Parathyroid adenoma (tissue), 2 donors: ENCODE results near the gene CDKN2AIP.
"Not testable (repeated sequence)": the region's sequence is repeated elsewhere in the genome, so short reads cannot be mapped to it uniquely, and the experiment has no call there.

Experiments used
- H2AFZ ChIP-seq: fragments of 300-600 bp; sonication (generic); one replicate; pipeline ENCODE4 v1.7.0; 2017; ENCODE audit warnings: antibody characterized with exemption, mild to moderate bottlenecking
- H3K27ac ChIP-seq: fragments of 300-600 bp; sonication (generic); one replicate; pipeline ENCODE4 v1.7.0; 2017
- H3K27me3 ChIP-seq: fragments of 300-600 bp; sonication (generic); one replicate; pipeline ENCODE4 v1.7.0; 2017; ENCODE audit warnings: low read length; ENCODE audit not compliant: control insufficient read depth, insufficient read depth
- H3K36me3 ChIP-seq: fragments of 300-600 bp; sonication (generic); one replicate; pipeline ENCODE4 v1.7.0; 2017; ENCODE audit warnings: low read length; ENCODE audit not compliant: control insufficient read depth, insufficient read depth
- H3K4me1 ChIP-seq: fragments of 300-600 bp; sonication (generic); one replicate; pipeline ENCODE4 v1.7.0; 2017; ENCODE audit warnings: control low read depth
- H3K4me2 ChIP-seq: fragments of 300-600 bp; sonication (generic); one replicate; pipeline ENCODE4 v1.7.0; 2017; ENCODE audit warnings: low read length
- H3K4me3 ChIP-seq: fragments of 300-600 bp; sonication (generic); one replicate; pipeline ENCODE4 v1.7.0; 2017; ENCODE audit warnings: low read depth, low read length
- H3K79me2 ChIP-seq: fragments of 300-600 bp; sonication (generic); one replicate; pipeline ENCODE4 v1.7.0; 2017; ENCODE audit warnings: control low read depth
- H3K9ac ChIP-seq: fragments of 300-600 bp; sonication (generic); one replicate; pipeline ENCODE4 v1.7.0; 2017; ENCODE audit warnings: mild to moderate bottlenecking
- H3K9me3 ChIP-seq: fragments of 300-600 bp; sonication (generic); one replicate; pipeline ENCODE4 v1.7.0; 2017; ENCODE audit warnings: low read length; ENCODE audit not compliant: control insufficient read depth
- TF ChIP-seq, protein P1 (sequence below): fragments of 300-600 bp; sonication (generic); IDR thresholded peaks from one replicate; pipeline ENCODE4 v1.7.0; 2017; ENCODE audit warnings: antibody characterized with exemption, mild to moderate bottlenecking
- donor health status: primary hyperparathyroidism.

Gene CDKN2AIP

DNA sequence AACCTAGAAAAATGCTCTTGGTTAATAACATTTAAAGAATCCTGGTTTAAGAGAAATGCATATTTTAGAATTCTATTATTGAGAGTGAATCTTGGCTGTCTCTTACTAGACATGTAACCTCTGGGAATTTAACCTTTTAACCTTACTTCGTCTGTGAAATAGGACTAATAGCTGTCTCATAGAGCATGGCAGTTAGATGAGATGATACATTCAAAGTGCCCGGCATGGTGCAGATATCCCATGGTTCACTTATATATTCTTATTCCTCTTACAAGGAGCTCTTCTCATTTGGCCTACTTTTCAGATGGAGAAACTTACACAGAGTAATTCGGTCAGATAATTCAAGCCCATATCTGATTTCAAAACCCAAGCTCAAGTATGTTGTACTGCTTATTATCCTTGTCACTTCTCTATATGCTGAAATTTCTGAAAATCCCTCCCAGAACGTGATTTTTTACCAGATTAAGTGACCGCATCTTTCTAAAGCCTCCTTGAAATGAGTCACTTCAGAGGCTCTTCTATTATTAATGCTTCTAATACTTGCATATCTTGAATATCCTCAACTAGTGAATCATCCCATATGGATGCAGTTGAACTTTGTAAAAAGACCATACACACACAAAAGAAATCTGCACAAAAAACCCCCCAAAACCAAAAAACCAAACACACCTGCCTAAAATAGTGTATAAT lies 4.9 kb downstream of the CDKN2AIP start:
- Histone ChIP-seq H3K27ac (no peak overlapping the region), H3K9me3 (no peaks in the 10 kb centered on the region), H3K27me3 (no peaks in the 10 kb centered on the region), H3K4me3 (no peak overlapping the region), H3K79me2 (no peaks in the 10 kb centered on the region), H3K9ac (no peak overlapping the region), H3K4me1 (peaks cover 3% of the 10 kb centered on the region), H2AFZ (no peak overlapping the region), H3K4me2 (no peak overlapping the region), H3K36me3 (no peaks in the 10 kb centered on the region)
- TF ChIP-seq, protein P1, sequence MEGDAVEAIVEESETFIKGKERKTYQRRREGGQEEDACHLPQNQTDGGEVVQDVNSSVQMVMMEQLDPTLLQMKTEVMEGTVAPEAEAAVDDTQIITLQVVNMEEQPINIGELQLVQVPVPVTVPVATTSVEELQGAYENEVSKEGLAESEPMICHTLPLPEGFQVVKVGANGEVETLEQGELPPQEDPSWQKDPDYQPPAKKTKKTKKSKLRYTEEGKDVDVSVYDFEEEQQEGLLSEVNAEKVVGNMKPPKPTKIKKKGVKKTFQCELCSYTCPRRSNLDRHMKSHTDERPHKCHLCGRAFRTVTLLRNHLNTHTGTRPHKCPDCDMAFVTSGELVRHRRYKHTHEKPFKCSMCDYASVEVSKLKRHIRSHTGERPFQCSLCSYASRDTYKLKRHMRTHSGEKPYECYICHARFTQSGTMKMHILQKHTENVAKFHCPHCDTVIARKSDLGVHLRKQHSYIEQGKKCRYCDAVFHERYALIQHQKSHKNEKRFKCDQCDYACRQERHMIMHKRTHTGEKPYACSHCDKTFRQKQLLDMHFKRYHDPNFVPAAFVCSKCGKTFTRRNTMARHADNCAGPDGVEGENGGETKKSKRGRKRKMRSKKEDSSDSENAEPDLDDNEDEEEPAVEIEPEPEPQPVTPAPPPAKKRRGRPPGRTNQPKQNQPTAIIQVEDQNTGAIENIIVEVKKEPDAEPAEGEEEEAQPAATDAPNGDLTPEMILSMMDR = no peak

DNA sequence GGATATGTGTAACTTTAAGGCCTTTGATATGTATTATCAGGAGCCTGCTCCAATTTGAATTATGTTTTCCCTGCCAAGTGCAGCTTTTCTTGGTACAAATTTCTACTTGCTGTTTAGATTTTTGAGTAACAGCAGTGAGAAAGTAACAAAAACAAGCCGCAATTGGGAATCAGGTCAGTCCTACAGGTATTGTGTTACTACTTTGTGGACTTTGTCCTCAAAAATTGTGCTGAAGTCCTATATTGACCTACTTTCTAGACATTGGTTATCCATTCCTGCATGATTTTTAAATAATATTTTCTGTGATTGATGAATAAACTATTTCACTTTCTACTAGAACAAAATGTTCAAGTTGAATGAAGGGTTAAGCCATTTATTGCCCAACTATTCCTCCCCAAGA lies 5.7 kb downstream of the CDKN2AIP start:
- no peak overlapping the region for H3K9ac ChIP-seq
- no peaks in the 10 kb centered on the region for H3K27me3 ChIP-seq
- H3K36me3 ChIP-seq = no peaks in the 10 kb centered on the region
- no peak overlapping the region for H3K27ac ChIP-seq
- H3K4me1 ChIP-seq = peaks cover 3% of the 10 kb centered on the region
- H3K4me2 ChIP-seq = no peak overlapping the region
- no peak overlapping the region for H3K4me3 ChIP-seq
- H3K79me2 ChIP-seq = no peaks in the 10 kb centered on the region
- TF ChIP-seq, protein P1 = no peak
- no peak overlapping the region for H2AFZ ChIP-seq
- H3K9me3 ChIP-seq = no peaks in the 10 kb centered on the region

DNA sequence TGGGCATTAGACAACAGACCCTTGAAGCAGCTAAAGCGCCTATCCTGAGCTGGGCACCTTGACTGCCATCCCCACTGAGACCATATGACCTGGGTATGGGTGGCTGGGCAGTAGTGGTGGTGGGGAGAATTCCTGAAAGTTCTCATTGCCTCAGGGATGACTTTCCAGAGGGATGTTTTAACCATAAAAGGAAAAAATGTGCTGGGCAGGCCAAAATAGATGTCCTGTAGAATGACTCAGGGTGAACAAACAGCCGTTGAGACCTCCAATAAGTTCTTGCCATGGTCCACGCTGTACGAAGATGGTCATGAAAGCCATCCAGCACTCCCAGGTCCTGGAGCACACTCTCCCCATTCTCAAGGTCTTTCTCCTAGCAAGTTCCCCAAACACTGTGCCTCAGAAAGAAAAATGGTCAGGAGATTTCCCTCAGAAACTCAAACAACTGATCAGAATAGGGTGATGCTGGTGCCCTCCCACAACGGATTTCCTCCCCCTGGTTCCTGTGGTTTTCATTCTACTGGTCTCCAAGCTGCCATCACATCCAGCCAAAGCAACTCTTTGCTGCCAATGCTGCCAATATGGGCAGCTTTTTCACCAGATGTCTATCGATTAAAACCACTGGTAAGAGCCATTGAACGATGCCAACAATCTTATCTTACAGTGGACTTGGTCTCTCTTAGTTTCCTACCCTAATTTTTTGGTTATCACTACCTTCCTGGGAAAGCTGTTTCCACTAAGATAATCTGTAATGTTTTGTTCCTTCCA lies 11.2 kb downstream of the CDKN2AIP start:
- Histone ChIP-seq H3K36me3 (no peaks in the 10 kb centered on the region), H3K27ac (no peak overlapping the region), H3K4me3 (no peak overlapping the region), H3K79me2 (no peaks in the 10 kb centered on the region), H3K4me2 (no peak overlapping the region), H3K27me3 (no peaks in the 10 kb centered on the region), H3K9ac (no peak overlapping the region), H3K9me3 (no peaks in the 10 kb centered on the region), H2AFZ (no peak overlapping the region), H3K4me1 (no peaks in the 10 kb centered on the region)
- TF ChIP-seq, protein P1 = no peak

DNA sequence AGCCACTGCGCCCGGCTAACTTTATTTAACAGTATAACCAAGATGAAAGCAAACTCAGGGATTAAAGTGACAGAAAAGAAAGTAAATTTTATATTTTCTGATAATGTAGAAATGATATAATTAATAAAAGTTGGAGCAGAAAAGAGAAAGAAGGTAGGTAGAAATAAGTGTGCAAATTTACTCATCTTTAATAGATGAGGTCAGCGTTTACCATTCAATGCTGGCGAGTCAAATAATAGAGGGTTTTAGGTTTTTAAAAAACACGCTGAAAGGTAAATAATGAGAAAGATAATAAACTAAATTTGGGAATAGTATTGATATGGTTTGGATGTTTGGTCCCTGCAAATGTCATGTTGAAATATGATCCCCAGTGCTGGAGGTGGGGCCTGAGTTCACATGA lies 13.6 kb downstream of the CDKN2AIP start:
- Histone ChIP-seq H3K4me3 (no peak overlapping the region), H3K4me2 (no peak overlapping the region), H3K79me2 (no peaks in the 10 kb centered on the region), H3K9me3 (no peaks in the 10 kb centered on the region), H2AFZ (no peak overlapping the region), H3K4me1 (no peaks in the 10 kb centered on the region), H3K27ac (no peak overlapping the region), H3K36me3 (no peaks in the 10 kb centered on the region), H3K9ac (no peak overlapping the region), H3K27me3 (no peaks in the 10 kb centered on the region)
- TF ChIP-seq, protein P1 = no peak

DNA sequence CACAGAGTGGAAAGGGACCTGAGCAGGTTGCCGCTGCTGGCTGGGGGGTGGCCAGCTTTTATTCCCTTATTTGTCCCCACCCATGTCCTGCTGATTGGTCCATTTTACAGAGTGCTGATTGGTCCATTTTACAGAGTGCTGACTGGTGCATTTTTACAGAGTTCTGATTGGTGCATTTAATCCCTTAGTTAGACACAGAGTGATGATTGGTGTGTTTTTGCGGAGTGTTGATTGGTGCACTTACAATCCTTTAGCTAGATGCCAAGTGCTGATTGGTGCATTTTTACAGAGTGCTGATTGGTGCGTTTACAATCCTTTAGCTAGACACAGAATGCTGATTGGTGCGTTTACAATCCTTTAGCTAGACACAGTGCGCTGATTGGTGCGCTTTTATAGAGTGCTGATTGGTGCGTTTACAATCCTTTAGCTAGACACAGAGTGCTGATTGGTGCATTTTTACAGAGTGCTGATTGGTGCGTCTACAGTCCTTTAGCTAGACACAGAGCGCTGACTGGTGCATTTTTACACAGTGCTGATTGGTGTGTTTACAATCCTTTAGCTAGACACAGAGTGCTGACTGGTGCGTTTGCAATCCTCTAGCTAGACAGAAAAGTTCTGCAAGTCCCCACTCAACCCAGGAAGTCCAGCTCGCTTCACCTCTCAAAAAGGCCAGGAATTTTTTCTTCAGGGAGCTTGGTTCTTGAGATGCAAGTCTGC lies 19.6 kb downstream of the CDKN2AIP start:
- not testable (repeated sequence) for H3K4me2 ChIP-seq, H3K4me1 ChIP-seq, H3K27ac ChIP-seq, H3K9ac ChIP-seq, H3K79me2 ChIP-seq, H2AFZ ChIP-seq, H3K27me3 ChIP-seq, H3K36me3 ChIP-seq, H3K9me3 ChIP-seq, H3K4me3 ChIP-seq

DNA sequence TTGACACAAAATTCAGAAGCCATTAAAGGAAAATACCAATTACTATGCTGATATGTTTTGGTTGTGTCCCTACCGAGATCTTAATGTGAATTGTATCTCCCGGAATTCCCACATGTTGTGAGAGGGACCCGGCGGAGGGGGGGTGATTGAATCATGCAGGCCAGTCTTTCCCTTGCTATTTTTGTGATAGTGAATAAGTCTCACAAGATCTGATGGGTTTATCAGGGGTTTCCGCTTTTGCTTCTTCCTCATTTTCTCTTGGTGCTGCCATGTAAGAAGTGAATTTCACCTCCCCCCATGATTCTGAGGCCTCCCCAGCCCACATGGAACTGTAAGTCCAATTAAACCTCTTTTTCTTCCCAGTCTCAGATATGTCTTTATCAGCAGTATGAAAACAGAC lies 21.4 kb downstream of the CDKN2AIP start:
- not testable (repeated sequence) for H2AFZ ChIP-seq, H3K9ac ChIP-seq, H3K4me3 ChIP-seq, H3K79me2 ChIP-seq, H3K27ac ChIP-seq, H3K9me3 ChIP-seq, H3K27me3 ChIP-seq, H3K4me2 ChIP-seq, H3K4me1 ChIP-seq, H3K36me3 ChIP-seq
